Ascending aorta (tissue), 2 donors: ENCODE data around the gene SLC12A8. TPM values are rescaled to one million over a fixed set of nuclear protein-coding genes. Genes with fewer than 3 reads are reported as not detected.

Experiments
- DNase-seq, 2 donors: peaks; one replicate each; pipeline ENCODE4 v3.0.0-alpha.2; 2019; ENCODE audit warnings: low spot score in 2 of 2
- H3K27ac ChIP-seq, 2 donors: fragments of 200-600 bp; sonication (generic); one replicate each; pipeline ENCODE4 v1.5.1; 2016 to 2017; ENCODE audit warnings: mild to moderate bottlenecking in 1 of 2
- H3K27me3 ChIP-seq: fragments of 200-600 bp; sonication (generic); one replicate; pipeline ENCODE4 v1.5.1; 2017
- H3K36me3 ChIP-seq, 2 donors: fragments of 200-600 bp; sonication (generic); one replicate each; pipeline ENCODE4 v1.5.1; 2016
- H3K4me1 ChIP-seq, 2 donors: fragments of 200-600 bp; sonication (generic); one replicate each; pipeline ENCODE4 v1.5.1; 2016 to 2017; ENCODE audit warnings: mild to moderate bottlenecking in 1 of 2
- H3K4me3 ChIP-seq, 2 donors: fragments of 200-600 bp; sonication (generic); one replicate each; pipeline ENCODE4 v1.5.1; 2016 to 2017; ENCODE audit warnings: mild to moderate bottlenecking in 1 of 2
- H3K9me3 ChIP-seq, 2 donors: fragments of 200-600 bp; sonication (generic); one replicate each; pipeline ENCODE4 v1.5.1; 2016
- intact Hi-C: fragments of 100-400 bp; cut with DNase I; formaldehyde crosslinking; loops from one replicate; pipeline ENCODE4 v1.15.1; 2023
- total RNA-seq: library from RNA; depleted of rRNA; stranded (reverse); fragments of >200 nt; gene quantifications from one replicate; pipeline ENCODE4 v1.1.0, GENCODE V29; 2016
- TF ChIP-seq, protein P1 (sequence below), 3 experiments: fragments of 200-600 bp in 2 of 3; fragments of 450-650 bp in 1 of 3; sonication (generic) in 2 of 3; IDR thresholded peaks; one replicate each; pipeline ENCODE4 v1.5.1; 2016 to 2019; ENCODE audit warnings: antibody characterized with exemption in 3 of 3, mild to moderate bottlenecking in 1 of 3, moderate library complexity in 1 of 3

SLC12A8 gene
- total RNA-seq, 1 donor from 2014 or later: not detected

- peak overlapping the region in 1 of 2 donors; percentile 28 for H3K27ac ChIP-seq
- TF ChIP-seq, protein P1, sequence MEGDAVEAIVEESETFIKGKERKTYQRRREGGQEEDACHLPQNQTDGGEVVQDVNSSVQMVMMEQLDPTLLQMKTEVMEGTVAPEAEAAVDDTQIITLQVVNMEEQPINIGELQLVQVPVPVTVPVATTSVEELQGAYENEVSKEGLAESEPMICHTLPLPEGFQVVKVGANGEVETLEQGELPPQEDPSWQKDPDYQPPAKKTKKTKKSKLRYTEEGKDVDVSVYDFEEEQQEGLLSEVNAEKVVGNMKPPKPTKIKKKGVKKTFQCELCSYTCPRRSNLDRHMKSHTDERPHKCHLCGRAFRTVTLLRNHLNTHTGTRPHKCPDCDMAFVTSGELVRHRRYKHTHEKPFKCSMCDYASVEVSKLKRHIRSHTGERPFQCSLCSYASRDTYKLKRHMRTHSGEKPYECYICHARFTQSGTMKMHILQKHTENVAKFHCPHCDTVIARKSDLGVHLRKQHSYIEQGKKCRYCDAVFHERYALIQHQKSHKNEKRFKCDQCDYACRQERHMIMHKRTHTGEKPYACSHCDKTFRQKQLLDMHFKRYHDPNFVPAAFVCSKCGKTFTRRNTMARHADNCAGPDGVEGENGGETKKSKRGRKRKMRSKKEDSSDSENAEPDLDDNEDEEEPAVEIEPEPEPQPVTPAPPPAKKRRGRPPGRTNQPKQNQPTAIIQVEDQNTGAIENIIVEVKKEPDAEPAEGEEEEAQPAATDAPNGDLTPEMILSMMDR (IDR thresholded peaks at IDR 0.05): no peak
- no peaks in the 10 kb centered on the region for H3K36me3 ChIP-seq
- H3K9me3 ChIP-seq: no peaks in the 10 kb centered on the region
- peak in 1 of 2 donors; percentile 67 for DNase-seq
- H3K4me1 ChIP-seq: peaks cover 0 to 14% of the 10 kb centered on the region in 2 donors
- intact Hi-C loops: no loop called here
- no peaks in the 10 kb centered on the region for H3K27me3 ChIP-seq
- H3K4me3 ChIP-seq: no peak overlapping the region
These were observed 96.1 kb downstream of the SLC12A8 start for GRCh38 chr3:125116311-125117080.

DNA sequence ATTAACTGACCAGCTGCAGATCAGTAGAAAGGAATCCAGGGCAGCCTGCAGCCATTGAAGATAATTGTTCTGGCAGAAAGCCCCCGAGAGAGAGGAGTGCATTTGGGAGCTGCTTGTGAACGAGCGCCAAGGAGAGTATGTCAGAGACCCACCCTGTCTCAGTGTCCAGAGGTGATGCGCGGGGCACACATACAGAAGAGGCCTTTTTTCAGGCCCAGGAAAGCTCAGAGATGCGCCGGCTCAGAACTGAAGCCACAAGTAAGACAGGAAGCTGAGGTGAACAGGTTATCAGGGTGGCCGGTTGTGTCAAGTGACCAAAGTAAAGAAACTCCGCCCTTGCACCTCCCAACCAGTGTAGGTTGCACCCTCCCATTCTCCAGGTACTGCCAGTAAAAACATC lies 96.9 kb downstream of the SLC12A8 start:
- H3K27ac ChIP-seq: no peak overlapping the region

DNA sequence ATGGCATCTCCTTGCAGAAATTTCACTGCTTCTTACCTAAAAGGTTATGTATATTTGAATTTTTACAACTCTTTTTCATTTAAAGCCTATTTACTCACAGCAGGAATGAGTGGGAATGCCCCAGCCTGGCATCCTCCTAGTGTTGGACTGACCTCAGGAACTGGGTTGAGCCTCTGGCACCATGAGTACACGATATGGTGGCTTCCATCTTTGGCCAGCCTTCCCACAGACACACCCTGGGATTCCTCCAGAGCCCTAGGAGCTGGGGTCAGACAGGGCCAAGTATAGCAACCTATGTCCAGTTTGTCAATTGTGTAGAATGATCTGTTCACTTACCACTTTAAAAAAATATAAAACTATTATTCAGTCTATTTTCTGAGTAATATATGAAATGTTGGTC lies 99.6 kb downstream of the SLC12A8 start:
- DNase-seq: no peak
- no peaks in the 10 kb centered on the region for H3K36me3 ChIP-seq
- no peaks in the 10 kb centered on the region for H3K27me3 ChIP-seq
- H3K9me3 ChIP-seq: no peaks in the 10 kb centered on the region
- no peak overlapping the region for H3K27ac ChIP-seq
- H3K4me1 ChIP-seq: peaks cover 0 to 21% of the 10 kb centered on the region in 2 donors
- no peak overlapping the region for H3K4me3 ChIP-seq
- intact Hi-C loops: no loop called here
- TF ChIP-seq, protein P1 (IDR thresholded peaks at IDR 0.05): no peak

More for the DNA sequence above, 96.9 kb downstream of the SLC12A8 start:
- no peaks in the 10 kb centered on the region for H3K36me3 ChIP-seq
- no peak overlapping the region for H3K4me3 ChIP-seq
- no peaks in the 10 kb centered on the region for H3K9me3 ChIP-seq
- intact Hi-C loops: no loop called here
- no peaks in the 10 kb centered on the region for H3K27me3 ChIP-seq
- TF ChIP-seq, protein P1 (IDR thresholded peaks at IDR 0.05): no peak
- H3K4me1 ChIP-seq: peaks cover 0 to 9% of the 10 kb centered on the region in 2 donors
- peak in 1 of 2 donors; percentile 55 for DNase-seq

GRCh38 chr3:125110876-125111480 lies 101.6 kb downstream of the SLC12A8 start:
- intact Hi-C loops: no loop called here
- no peak for DNase-seq
- Histone ChIP-seq H3K27ac (no peak overlapping the region), H3K27me3 (no peaks in the 10 kb centered on the region), H3K4me3 (no peak overlapping the region), H3K4me1 (peaks cover 5 to 22% of the 10 kb centered on the region in 2 donors), H3K36me3 (no peaks in the 10 kb centered on the region), H3K9me3 (no peaks in the 10 kb centered on the region)
- TF ChIP-seq, protein P1 (IDR thresholded peaks at IDR 0.05): no peak

GRCh38 chr3:125110016-125110875 lies 102.3 kb downstream of the SLC12A8 start:
- TF ChIP-seq, protein P1 (IDR thresholded peaks at IDR 0.05): no peak
- DNase-seq: no peak
- H3K4me1 ChIP-seq: peaks cover 5 to 22% of the 10 kb centered on the region in 2 donors
- no peaks in the 10 kb centered on the region for H3K27me3 ChIP-seq
- H3K9me3 ChIP-seq: peaks cover 0 to 6% of the 10 kb centered on the region in 2 donors
- no peak overlapping the region for H3K27ac ChIP-seq
- intact Hi-C loops: no loop called here
- H3K36me3 ChIP-seq: no peaks in the 10 kb centered on the region
- no peak overlapping the region for H3K4me3 ChIP-seq
